ENCODE measurements around the gene MIGA1. TPM values are rescaled to one million over a fixed set of nuclear protein-coding genes. Genes with fewer than 3 reads are reported as not detected.

The MIGA1 gene
- total RNA-seq, 2 experiments from 2014 or later = 12.2 to 15.8 TPM

- DNase-seq (peak; percentile 86 to 97 (median 92)), ATAC-seq (ENCODE audit: poor library complexity) (peak; percentile 95)
- Mint-ChIP-seq H3K27ac (peak within 1 kb of the TSS; percentile 87), H3K9me3 (no peaks in the 10 kb centered on the region), H3K4me3 (peak within 1 kb of the TSS; percentile 90), H3K27me3 (no peaks in the 10 kb centered on the region), H3K36me3 (ENCODE audit: low read depth) (peaks cover 9% of the 10 kb centered on the region), H3K4me1 (ENCODE audit: low read depth) (peaks cover 57% of the 10 kb centered on the region)
- no peak for TF ChIP-seq CTCF (IDR thresholded peaks at IDR 0.05)
- ChIA-PET CTCF (no interaction called here), POLR2A (interaction anchor here (0.5 to 3.0 kb wide), 9 partner anchors 9 to 245 kb away, joined by 3 to 24 read pairs (median 6); partner anchors contain the start of genes DNAJB4, FUBP1, MIGA1 and ZZZ3)
- Histone ChIP-seq H3K27me3 (ENCODE audit: control insufficient read depth in 1 of 2, insufficient read depth in 2 of 2, low read length in 2 of 2) (no peaks in the 10 kb centered on the region), H3K9me3 (ENCODE audit: control insufficient read depth in 1 of 2, insufficient read depth in 1 of 2, low read length in 2 of 2) (no peaks in the 10 kb centered on the region), H3K4me3 (ENCODE audit: low read length) (peak within 1 kb of the TSS; percentile 80), H3K27ac (ENCODE audit: low read depth in 1 of 2, low read length in 2 of 2) (peak within 1 kb of the TSS; percentile 29 to 88), H3K4me1 (ENCODE audit: insufficient read depth, low read length) (peaks cover 23% of the 10 kb centered on the region), H3K36me3 (ENCODE audit: insufficient read depth, low read length) (peaks cover 2% of the 10 kb centered on the region)
- intact Hi-C loops (cut with DNase I, micrococcal nuclease) = loop anchor here (1.0 to 10.0 kb wide), 7 partner anchors 20 to 1682 kb away; partner anchors contain the start of genes MIGA1 (in 2 of the 2), DNAJB4 (in 1 of the 2), FUBP1 (in 1 of the 2) and IFI44 (in 1 of the 2)
Observed at GRCh38 chr1:77759071-77760028, 20.1 kb upstream of the MIGA1 start, which contains the start of gene USP33. TSS of gene USP33 (minus strand) at chr1:77759852. CDS start at chr1:77741697, 18,155 bp downstream.

- Mint-ChIP-seq H3K4me1 (ENCODE audit: low read depth) (peaks cover 34% of the 10 kb centered on the region), H3K27ac (peak overlapping the region; percentile 66), H3K27me3 (no peaks in the 10 kb centered on the region), H3K9me3 (no peaks in the 10 kb centered on the region), H3K4me3 (peak overlapping the region; percentile 66), H3K36me3 (ENCODE audit: low read depth) (peaks cover 9% of the 10 kb centered on the region)
- Histone ChIP-seq H3K36me3 (ENCODE audit: insufficient read depth, low read length) (peaks cover 2% of the 10 kb centered on the region), H3K4me1 (ENCODE audit: insufficient read depth, low read length) (peaks cover 14% of the 10 kb centered on the region), H3K27me3 (ENCODE audit: control insufficient read depth in 1 of 2, insufficient read depth in 2 of 2, low read length in 2 of 2) (no peaks in the 10 kb centered on the region), H3K27ac (ENCODE audit: low read depth in 1 of 2, low read length in 2 of 2) (no peak overlapping the region), H3K9me3 (ENCODE audit: control insufficient read depth in 1 of 2, insufficient read depth in 1 of 2, low read length in 2 of 2) (no peaks in the 10 kb centered on the region), H3K4me3 (ENCODE audit: low read length) (no peak overlapping the region)
- no peak for TF ChIP-seq CTCF (IDR thresholded peaks at IDR 0.05)
- DNase-seq = peak in 2 of 14 experiments; percentile 24 to 37
- no peak for ATAC-seq (ENCODE audit: poor library complexity)
- POLR2A ChIA-PET = no interaction called here
- CTCF ChIA-PET = no interaction called here
- intact Hi-C loops (cut with DNase I, micrococcal nuclease) = loop anchor here in 1 of 2 experiments (5.0 to 10.0 kb wide), 4 partner anchors 243 to 1685 kb away; partner anchors contain the start of genes DNAJB4, IFI44 and PIGK
Observed at GRCh38 chr1:77762072-77762476, 17.4 kb upstream of the MIGA1 start.

GRCh38 chr1:77768006-77768405 is 11.4 kb upstream of the MIGA1 start:
- no peaks in the 10 kb centered on the region for H3K36me3 ChIP-seq (ENCODE audit: insufficient read depth, low read length)
- Mint-ChIP-seq H3K27me3 (no peaks in the 10 kb centered on the region), H3K9me3 (no peaks in the 10 kb centered on the region), H3K4me3 (no peak overlapping the region), H3K36me3 (ENCODE audit: low read depth) (no peaks in the 10 kb centered on the region), H3K4me1 (ENCODE audit: low read depth) (no peaks in the 10 kb centered on the region), H3K27ac (no peak overlapping the region)
- no peaks in the 10 kb centered on the region for H3K9me3 ChIP-seq (ENCODE audit: control insufficient read depth in 1 of 2, insufficient read depth in 1 of 2, low read length in 2 of 2)
- H3K27ac ChIP-seq (ENCODE audit: low read depth in 1 of 2, low read length in 2 of 2) = no peak overlapping the region
- intact Hi-C loops (cut with DNase I, micrococcal nuclease) = loop anchor here in 1 of 2 experiments (10.0 kb wide), 3 partner anchors 237 to 877 kb away; partner anchors contain the start of genes DNAJB4, IFI44 and PIGK
- CTCF ChIA-PET = interaction anchor here (0.6 to 1.4 kb wide), 2 partner anchors 12 to 16 kb away, joined by 3 read pairs; no protein-coding TSS in a partner anchor
- TF ChIP-seq CTCF (IDR thresholded peaks at IDR 0.05) = no peak
- no peak for ATAC-seq (ENCODE audit: poor library complexity)
- no peak overlapping the region for H3K4me3 ChIP-seq (ENCODE audit: low read length)
- H3K4me1 ChIP-seq (ENCODE audit: insufficient read depth, low read length) = no peaks in the 10 kb centered on the region
- H3K27me3 ChIP-seq (ENCODE audit: control insufficient read depth in 1 of 2, insufficient read depth in 2 of 2, low read length in 2 of 2) = no peaks in the 10 kb centered on the region
- DNase-seq = no peak
- POLR2A ChIA-PET = interaction anchor here (1.0 kb wide), 1 partner anchor 8 kb away, joined by 3 read pairs; the partner anchor contains the start of gene USP33

All from CD4-positive, alpha-beta T cell (primary cell).